ENCODE data around the gene SH3PXD2A. TPM values are rescaled to one million over a fixed set of nuclear protein-coding genes. Genes with fewer than 3 reads are reported as not detected.
"Not testable (repeated sequence)": the region's sequence is repeated elsewhere in the genome, so short reads cannot be mapped to it uniquely, and the experiment has no call there.

Gene SH3PXD2A
- total RNA-seq, 2 experiments from 2014 or later = 6.7 to 7.7 TPM

- Mint-ChIP-seq H3K27me3 (peaks cover 5% of the 10 kb centered on the region), H3K27ac (no peak overlapping the region), H3K4me3 (no peak overlapping the region), H3K36me3 (ENCODE audit: low read depth) (no peaks in the 10 kb centered on the region), H3K9me3 (ENCODE audit: low read depth) (no peaks in the 10 kb centered on the region), H3K4me1 (peaks cover 17% of the 10 kb centered on the region)
- peak; percentile 53 for DNase-seq
- POLR2A ChIA-PET = no interaction called here
- CTCF ChIA-PET = interaction anchor here (0.6 to 4.0 kb wide), 16 partner anchors 9 to 375 kb away, joined by 3 to 28 read pairs (median 4); no protein-coding TSS in a partner anchor
- no peak for ATAC-seq
- intact Hi-C loops (cut with DNase I, micrococcal nuclease) = no loop called here
These were observed 7.4 kb downstream of the SH3PXD2A start for GRCh38 chr10:103847909-103848468.

- ChIA-PET CTCF (interaction anchor here (0.6 to 4.0 kb wide), 10 partner anchors 10 to 182 kb away, joined by 3 to 28 read pairs (median 4); no protein-coding TSS in a partner anchor), POLR2A (no interaction called here)
- DNase-seq (no peak), ATAC-seq (no peak)
- no peaks in the 10 kb centered on the region for H3K36me3 Mint-ChIP-seq (ENCODE audit: low read depth)
- peaks cover 3% of the 10 kb centered on the region for H3K27me3 Mint-ChIP-seq
- H3K9me3 Mint-ChIP-seq (ENCODE audit: low read depth) = no peaks in the 10 kb centered on the region
- H3K4me1 Mint-ChIP-seq = peaks cover 17% of the 10 kb centered on the region
- no peak overlapping the region for H3K4me3 Mint-ChIP-seq
- no peak overlapping the region for H3K27ac Mint-ChIP-seq
- intact Hi-C loops (cut with DNase I, micrococcal nuclease) = no loop called here
These were observed 8.0 kb downstream of the SH3PXD2A start for GRCh38 chr10:103847346-103847745.

DNA sequence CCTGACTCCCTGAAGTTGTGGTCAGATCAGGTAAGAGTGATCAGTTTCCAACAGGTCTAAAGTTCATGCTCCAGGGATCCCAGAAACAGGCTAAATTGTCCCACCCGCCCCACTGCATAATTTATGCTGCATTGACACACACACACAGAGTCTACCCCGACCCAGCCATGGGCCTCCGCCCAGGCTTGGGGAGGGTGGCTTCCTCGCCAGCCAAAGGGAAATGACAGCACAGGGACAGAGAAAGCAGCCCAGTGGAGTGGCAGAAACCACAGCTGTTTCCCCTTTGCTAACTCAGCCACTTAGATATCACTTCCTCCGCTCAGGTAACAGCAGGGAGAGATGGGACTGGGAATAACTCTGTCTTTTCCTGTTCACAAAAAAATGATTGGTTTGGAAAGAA is 9.4 kb downstream of the SH3PXD2A start:
- Mint-ChIP-seq H3K4me3 (no peak overlapping the region), H3K27ac (peak overlapping the region; percentile 18), H3K27me3 (peaks cover 3% of the 10 kb centered on the region), H3K36me3 (ENCODE audit: low read depth) (no peaks in the 10 kb centered on the region), H3K9me3 (ENCODE audit: low read depth) (no peaks in the 10 kb centered on the region), H3K4me1 (peaks cover 17% of the 10 kb centered on the region)
- ATAC-seq (peak; percentile 82), DNase-seq (peak; percentile 51)
- ChIA-PET POLR2A (no interaction called here), CTCF (interaction anchor here (0.6 to 4.0 kb wide), 2 partner anchors 87 to 134 kb away, joined by 3 to 28 read pairs; no protein-coding TSS in a partner anchor)
- intact Hi-C loops (cut with DNase I, micrococcal nuclease) = no loop called here

- Mint-ChIP-seq H3K27ac (peak overlapping the region; percentile 16), H3K4me1 (peaks cover 17% of the 10 kb centered on the region)
- DNase-seq; H3K36me3 Mint-ChIP-seq (ENCODE audit: low read depth); POLR2A ChIA-PET; H3K27me3 Mint-ChIP-seq; intact Hi-C loops (cut with DNase I, micrococcal nuclease); H3K9me3 Mint-ChIP-seq (ENCODE audit: low read depth); H3K4me3 Mint-ChIP-seq; ATAC-seq: not testable (repeated sequence)
- CTCF ChIA-PET = interaction anchor here (0.9 to 4.0 kb wide), 2 partner anchors 13 to 133 kb away, joined by 3 to 28 read pairs; no protein-coding TSS in a partner anchor
These were observed 10.0 kb downstream of the SH3PXD2A start for GRCh38 chr10:103845346-103845745.

- intact Hi-C loops (cut with DNase I, micrococcal nuclease) = loop anchor here in 1 of 2 experiments (5.0 kb wide), 1 partner anchor 733 kb away; no protein-coding TSS in a partner anchor
- H3K4me1 Mint-ChIP-seq = peaks cover 17% of the 10 kb centered on the region
- no peak for DNase-seq
- H3K36me3 Mint-ChIP-seq (ENCODE audit: low read depth) = no peaks in the 10 kb centered on the region
- H3K4me3 Mint-ChIP-seq = no peak overlapping the region
- peaks cover 3% of the 10 kb centered on the region for H3K27me3 Mint-ChIP-seq
- POLR2A ChIA-PET = no interaction called here
- H3K27ac Mint-ChIP-seq = no peak overlapping the region
- H3K9me3 Mint-ChIP-seq (ENCODE audit: low read depth) = no peaks in the 10 kb centered on the region
- no peak for ATAC-seq
- CTCF ChIA-PET = interaction anchor here (0.9 to 1.8 kb wide), 6 partner anchors 8 to 158 kb away, joined by 3 to 4 read pairs (median 3); no protein-coding TSS in a partner anchor
These were observed 11.4 kb downstream of the SH3PXD2A start for GRCh38 chr10:103843854-103844570.

DNA sequence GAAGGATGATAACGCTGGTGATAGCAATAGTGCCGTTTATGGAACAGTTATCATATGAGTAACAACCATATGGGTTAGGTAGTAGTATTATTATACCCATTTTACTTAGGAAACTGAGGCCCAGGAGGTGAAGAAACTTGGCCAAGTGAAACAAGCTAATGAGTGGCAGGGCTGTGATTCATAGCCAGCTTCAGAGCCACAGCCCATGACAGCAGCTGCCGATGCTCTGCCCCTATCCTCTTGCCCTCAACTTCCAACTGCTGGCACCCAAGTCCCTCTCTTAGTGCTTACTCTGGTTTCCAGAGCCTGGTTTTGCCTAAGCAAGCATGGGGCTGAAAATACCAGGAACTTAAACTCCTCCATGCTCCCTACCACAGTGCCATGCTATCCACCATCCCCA is 12.3 kb downstream of the SH3PXD2A start:
- ATAC-seq = peak; percentile 16

GRCh38 chr10:103842605-103843004 is 12.8 kb downstream of the SH3PXD2A start:
- Mint-ChIP-seq H3K4me3 (no peak overlapping the region), H3K36me3 (ENCODE audit: low read depth) (no peaks in the 10 kb centered on the region), H3K27me3 (no peaks in the 10 kb centered on the region), H3K9me3 (ENCODE audit: low read depth) (no peaks in the 10 kb centered on the region), H3K4me1 (peaks cover 17% of the 10 kb centered on the region), H3K27ac (no peak overlapping the region)
- ChIA-PET POLR2A (interaction anchor here (1.5 kb wide), 1 partner anchor 11 kb away, joined by 3 read pairs; no protein-coding TSS in a partner anchor), CTCF (interaction anchor here (1.0 to 1.8 kb wide), 5 partner anchors 9 to 156 kb away, joined by 3 to 7 read pairs (median 3); no protein-coding TSS in a partner anchor)
- ATAC-seq = no peak
- intact Hi-C loops (cut with DNase I, micrococcal nuclease) = loop anchor here in 1 of 2 experiments (5.0 kb wide), 1 partner anchor 735 kb away; no protein-coding TSS in a partner anchor
- no peak for DNase-seq

More for the DNA sequence above, 12.3 kb downstream of the SH3PXD2A start:
- DNase-seq = no peak
- Mint-ChIP-seq H3K4me3 (no peak overlapping the region), H3K27ac (no peak overlapping the region), H3K4me1 (peaks cover 17% of the 10 kb centered on the region), H3K9me3 (ENCODE audit: low read depth) (no peaks in the 10 kb centered on the region), H3K27me3 (no peaks in the 10 kb centered on the region), H3K36me3 (ENCODE audit: low read depth) (no peaks in the 10 kb centered on the region)
- intact Hi-C loops (cut with DNase I, micrococcal nuclease) = loop anchor here in 1 of 2 experiments (5.0 kb wide), 1 partner anchor 734 kb away; no protein-coding TSS in a partner anchor
- CTCF ChIA-PET = interaction anchor here (0.9 to 1.8 kb wide), 6 partner anchors 9 to 157 kb away, joined by 3 to 7 read pairs (median 3); no protein-coding TSS in a partner anchor
- POLR2A ChIA-PET = interaction anchor here (1.5 kb wide), 1 partner anchor 11 kb away, joined by 3 read pairs; no protein-coding TSS in a partner anchor

DNA sequence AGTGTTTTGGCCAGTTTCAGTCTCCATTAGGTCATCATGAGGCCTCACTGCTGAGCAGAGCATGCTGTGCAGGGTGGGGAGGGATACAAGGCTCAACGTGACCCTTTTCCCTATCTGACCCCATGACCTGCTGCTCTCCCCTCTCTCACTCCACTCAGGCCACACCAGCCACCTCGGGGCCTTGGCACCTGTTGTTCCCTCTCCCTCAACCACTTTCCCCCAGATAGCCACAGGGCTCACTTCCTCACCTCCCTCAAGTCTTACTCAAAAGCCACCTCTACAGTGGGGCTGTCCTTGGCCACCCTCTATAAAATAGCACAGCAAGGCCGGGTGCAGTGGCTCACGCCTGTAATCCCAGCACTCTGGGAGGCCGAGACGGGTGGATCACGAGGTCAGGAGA is 13.9 kb downstream of the SH3PXD2A start:
- no peaks in the 10 kb centered on the region for H3K9me3 Mint-ChIP-seq (ENCODE audit: low read depth)
- intact Hi-C loops (cut with DNase I, micrococcal nuclease) = loop anchor here in 1 of 2 experiments (5.0 kb wide), 1 partner anchor 736 kb away; no protein-coding TSS in a partner anchor

DNA sequence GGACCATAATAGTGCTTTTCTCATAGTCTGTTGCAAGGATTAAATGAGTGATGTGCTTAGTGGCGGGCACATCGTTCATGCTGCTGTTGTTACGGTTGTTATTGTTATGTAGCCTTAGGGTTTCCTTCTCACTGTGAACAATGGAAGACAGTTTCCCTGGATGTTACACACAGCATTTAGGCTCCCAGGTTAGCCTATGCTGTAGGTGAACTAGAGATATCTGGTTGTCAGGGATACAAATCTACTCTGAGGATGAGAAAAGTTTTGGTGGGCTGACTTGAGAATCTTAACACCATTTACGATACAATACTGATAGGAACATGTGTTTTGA is 14.7 kb downstream of the SH3PXD2A start:
- Mint-ChIP-seq H3K36me3 (ENCODE audit: low read depth) (no peaks in the 10 kb centered on the region), H3K27ac (no peak overlapping the region), H3K9me3 (ENCODE audit: low read depth) (no peaks in the 10 kb centered on the region), H3K4me3 (no peak overlapping the region), H3K4me1 (peaks cover 4% of the 10 kb centered on the region), H3K27me3 (no peaks in the 10 kb centered on the region)
- ChIA-PET CTCF (no interaction called here), POLR2A (no interaction called here)
- ATAC-seq (no peak), DNase-seq (no peak)
- intact Hi-C loops (cut with DNase I, micrococcal nuclease) = loop anchor here in 1 of 2 experiments (5.0 kb wide), 1 partner anchor 737 kb away; no protein-coding TSS in a partner anchor

More for the DNA sequence above, 13.9 kb downstream of the SH3PXD2A start:
- CTCF ChIA-PET = interaction anchor here (1.3 kb wide), 1 partner anchor 8 kb away, joined by 3 read pairs; no protein-coding TSS in a partner anchor
- Mint-ChIP-seq H3K27ac (no peak overlapping the region), H3K4me3 (no peak overlapping the region), H3K27me3 (no peaks in the 10 kb centered on the region), H3K4me1 (peaks cover 12% of the 10 kb centered on the region), H3K36me3 (ENCODE audit: low read depth) (no peaks in the 10 kb centered on the region)
- DNase-seq (no peak), ATAC-seq (no peak)
- POLR2A ChIA-PET = no interaction called here

- Mint-ChIP-seq H3K27me3 (no peaks in the 10 kb centered on the region), H3K4me1 (no peaks in the 10 kb centered on the region), H3K36me3 (ENCODE audit: low read depth) (no peaks in the 10 kb centered on the region), H3K4me3 (no peak overlapping the region), H3K9me3 (ENCODE audit: low read depth) (no peaks in the 10 kb centered on the region), H3K27ac (no peak overlapping the region)
- intact Hi-C loops (cut with DNase I, micrococcal nuclease) = loop anchor here in 1 of 2 experiments (5.0 kb wide), 1 partner anchor 737 kb away; no protein-coding TSS in a partner anchor
- ChIA-PET POLR2A (no interaction called here), CTCF (interaction anchor here (0.5 to 1.2 kb wide), 2 partner anchors 8 to 469 kb away, joined by 3 to 5 read pairs; no protein-coding TSS in a partner anchor)
- no peak for ATAC-seq
- no peak for DNase-seq
These were observed 15.3 kb downstream of the SH3PXD2A start for GRCh38 chr10:103839872-103840739.

GRCh38 chr10:103839519-103839871 is 15.9 kb downstream of the SH3PXD2A start:
- Mint-ChIP-seq H3K36me3 (ENCODE audit: low read depth) (no peaks in the 10 kb centered on the region), H3K27me3 (no peaks in the 10 kb centered on the region), H3K4me1 (no peaks in the 10 kb centered on the region), H3K4me3 (no peak overlapping the region), H3K9me3 (ENCODE audit: low read depth) (no peaks in the 10 kb centered on the region), H3K27ac (no peak overlapping the region)
- no peak for DNase-seq
- ChIA-PET POLR2A (no interaction called here), CTCF (interaction anchor here (0.6 to 1.4 kb wide), 4 partner anchors 9 to 127 kb away, joined by 3 to 5 read pairs (median 4); no protein-coding TSS in a partner anchor)
- no peak for ATAC-seq
- intact Hi-C loops (cut with DNase I, micrococcal nuclease) = no loop called here

All from activated CD4-positive, alpha-beta T cell treated with anti-CD3 and anti-CD28 coated beads for 36 hours (primary cell).